OCI-LY1 (cell line): ENCODE data around the gene TREML4.

Experiments used
- EZH2 ChIP-seq: fragments of 200-600 bp; sonication (generic), shearing (Covaris generic); IDR thresholded peaks from 2 replicates; pipeline ENCODE4 v1.8.0; 2017; ENCODE audit warnings: borderline replicate concordance, mixed run types, mild to moderate bottlenecking, antibody characterized with exemption, low read length, moderate library complexity, mixed read lengths
- TF ChIP-seq, protein P1 (sequence below): fragments of 200-600 bp; sonication (generic), shearing (Covaris generic); IDR thresholded peaks from 2 replicates; pipeline ENCODE4 v1.5.1; 2017; ENCODE audit warnings: mild to moderate bottlenecking, antibody characterized with exemption, low read length, moderate library complexity, mixed read lengths

DNA sequence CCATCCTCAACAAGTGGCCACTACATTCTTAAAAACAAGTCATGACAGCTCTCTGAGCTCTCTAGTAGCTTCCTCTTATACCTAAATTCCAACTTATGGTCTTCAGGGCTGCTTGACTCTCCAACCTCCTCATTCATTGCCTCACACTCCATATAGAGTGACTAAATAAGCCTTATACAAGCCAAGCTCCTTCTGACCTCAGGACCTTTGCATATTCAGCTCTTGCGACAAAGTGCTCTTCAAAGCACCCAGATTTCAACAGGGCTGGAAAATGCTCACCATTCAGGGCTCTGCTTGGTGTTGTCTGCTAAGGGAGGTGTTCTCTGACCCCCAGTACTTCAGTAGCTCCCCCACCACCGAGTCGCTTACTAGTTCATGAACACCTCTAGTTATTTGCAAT lies 30.9 kb upstream of the TREML4 start:
- TF ChIP-seq, protein P1, sequence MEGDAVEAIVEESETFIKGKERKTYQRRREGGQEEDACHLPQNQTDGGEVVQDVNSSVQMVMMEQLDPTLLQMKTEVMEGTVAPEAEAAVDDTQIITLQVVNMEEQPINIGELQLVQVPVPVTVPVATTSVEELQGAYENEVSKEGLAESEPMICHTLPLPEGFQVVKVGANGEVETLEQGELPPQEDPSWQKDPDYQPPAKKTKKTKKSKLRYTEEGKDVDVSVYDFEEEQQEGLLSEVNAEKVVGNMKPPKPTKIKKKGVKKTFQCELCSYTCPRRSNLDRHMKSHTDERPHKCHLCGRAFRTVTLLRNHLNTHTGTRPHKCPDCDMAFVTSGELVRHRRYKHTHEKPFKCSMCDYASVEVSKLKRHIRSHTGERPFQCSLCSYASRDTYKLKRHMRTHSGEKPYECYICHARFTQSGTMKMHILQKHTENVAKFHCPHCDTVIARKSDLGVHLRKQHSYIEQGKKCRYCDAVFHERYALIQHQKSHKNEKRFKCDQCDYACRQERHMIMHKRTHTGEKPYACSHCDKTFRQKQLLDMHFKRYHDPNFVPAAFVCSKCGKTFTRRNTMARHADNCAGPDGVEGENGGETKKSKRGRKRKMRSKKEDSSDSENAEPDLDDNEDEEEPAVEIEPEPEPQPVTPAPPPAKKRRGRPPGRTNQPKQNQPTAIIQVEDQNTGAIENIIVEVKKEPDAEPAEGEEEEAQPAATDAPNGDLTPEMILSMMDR = no peak
- TF ChIP-seq EZH2 = no peak
